HepG2 (cell line): ENCODE measurements around the gene SCYGR6. TPM values are rescaled to one million over a fixed set of nuclear protein-coding genes. Genes with fewer than 3 reads are reported as not detected.

Experiments used
- ATAC-seq: fragments of 200-7000 bp; cut with Tn5 transposase; 3 replicates; pipeline ENCODE4 v1.9.1; 2020; ENCODE audit warnings: mild to moderate bottlenecking, moderate library complexity
- BruUV-seq: library from RNA; stranded (reverse); fragments of 400-500 nt; replicated peaks from 2 replicates; lab custom pipeline; 2021; lab: Mats Ljungman, UMichigan
- CTCF ChIA-PET: fragments of 300-600 bp; formaldehyde crosslinking; extraction: SDS; loops from one replicate; lab custom pipeline; 2021; ENCODE audit warnings: low total read pairs, inconsistent platforms, low intra/inter-chr PET ratio; lab: Yijun Ruan, JAX
- POLR2A ChIA-PET: fragments of 350-600 bp; sonication (Branson Sonifier 250); formaldehyde crosslinking; loops from one replicate; lab custom pipeline; 2020; ENCODE audit warnings: antibody characterized with exemption, inconsistent platforms; lab: Yijun Ruan, JAX
- DNase-seq: peaks from one replicate; pipeline ENCODE4 v3.0.0-alpha.2; 2015; ENCODE audit warnings: low spot score
- FAIRE-seq: peaks from 3 replicates; lab custom pipeline; 2011; peaks lifted over from hg19 to GRCh38; lab: Jason Lieb, UNC
- H2AFZ ChIP-seq: one replicate; pipeline ENCODE4 v1.6.1; 2011; ENCODE audit warnings: low read length, inconsistent platforms
- H3K27ac ChIP-seq: fragments of 300-600 bp; 3 replicates; pipeline ENCODE4 v1.8.0; 2011; ENCODE audit warnings: mixed run types, mild to moderate bottlenecking, mixed read lengths, low read length, inconsistent platforms; ENCODE audit not compliant: insufficient read depth; ENCODE audit errors: extremely low read length
- H3K27me3 ChIP-seq, 2 experiments: fragments of 200-600 bp in 1 of 2; 2 replicates in 1 of 2; 3 replicates in 1 of 2; pipeline versions ENCODE4 v1.6.0 to v1.8.0; 2011; ENCODE audit warnings: low read length in 2 of 2, mild to moderate bottlenecking in 2 of 2, moderate library complexity in 2 of 2, inconsistent platforms in 1 of 2; ENCODE audit not compliant: insufficient read depth in 2 of 2, control insufficient read depth in 1 of 2
- H3K36me3 ChIP-seq, 2 experiments: fragments of 200-600 bp in 1 of 2; replicated peaks in 1 of 2; 2 replicates in 1 of 2; 3 replicates in 1 of 2; pipeline versions ENCODE4 v1.5.1 to v1.8.0; 2011; ENCODE audit warnings: low read length in 2 of 2, inconsistent platforms in 1 of 2; ENCODE audit not compliant: insufficient read depth in 2 of 2, control insufficient read depth in 1 of 2
- H3K4me1 ChIP-seq: 2 replicates; pipeline ENCODE4 v1.5.1; 2012; ENCODE audit warnings: low read length, inconsistent platforms; ENCODE audit not compliant: insufficient read depth
- H3K4me2 ChIP-seq: 2 replicates; pipeline ENCODE4 v1.6.0; 2011; ENCODE audit warnings: low read depth, low read length, inconsistent platforms
- H3K4me3 ChIP-seq, 3 experiments: fragments of 200-600 bp in 1 of 3; sonication (generic), shearing (Covaris generic) in 1 of 3; replicated peaks in 1 of 3; 2 replicates each; pipeline ENCODE4 v1.5.1; 2011 to 2016; ENCODE audit warnings: low read length in 3 of 3, inconsistent platforms in 2 of 3, low read depth in 2 of 3, mild to moderate bottlenecking in 2 of 3, control low read depth in 1 of 3, mixed read lengths in 1 of 3; ENCODE audit not compliant: insufficient read depth in 1 of 3
- H3K79me2 ChIP-seq: one replicate; pipeline ENCODE4 v1.6.1; 2011; ENCODE audit warnings: low read length, inconsistent platforms; ENCODE audit not compliant: insufficient read depth
- H3K9ac ChIP-seq: 2 replicates; pipeline ENCODE4 v1.6.0; 2011; ENCODE audit warnings: mild to moderate bottlenecking, low read depth, low read length, inconsistent platforms; ENCODE audit not compliant: insufficient read depth
- H3K9me3 ChIP-seq: 2 replicates; pipeline ENCODE4 v1.5.1; 2012; ENCODE audit warnings: mild to moderate bottlenecking, low read length
- H4K20me1 ChIP-seq: 2 replicates; pipeline ENCODE4 v1.6.0; 2011; ENCODE audit warnings: inconsistent platforms, mild to moderate bottlenecking, low read length, moderate library complexity; ENCODE audit not compliant: insufficient read depth
- AKAP8 ChIP-seq: sonication (generic); formaldehyde crosslinking; IDR thresholded peaks from 2 replicates; pipeline ENCODE4 v1.5.1; 2020; ENCODE audit warnings: mild to moderate bottlenecking, missing genetic modification reagents
- EZH2 ChIP-seq: conservative IDR thresholded peaks from 2 replicates; pipeline ENCODE4 v1.6.1; 2012; ENCODE audit warnings: mild to moderate bottlenecking, low read depth, low read length, moderate library complexity
- ZBTB20 ChIP-seq: sonication (generic); formaldehyde crosslinking; IDR thresholded peaks from 2 replicates; pipeline ENCODE4 v1.8.1; 2023; ENCODE audit warnings: missing genetic modification reagents, low read depth, mild to moderate bottlenecking, borderline replicate concordance
- ZNF235 ChIP-seq: sonication (generic); formaldehyde crosslinking; IDR thresholded peaks from 2 replicates; pipeline ENCODE4 v1.8.1; 2023; ENCODE audit warnings: mild to moderate bottlenecking, missing genetic modification reagents, borderline replicate concordance
- WGBS: methylation state at CpG from one replicate; pipeline ENCODE4 v1.1.6; 2017; ENCODE audit warnings: low lambda C conversion rate; 5-methylcytosine and 5-hydroxymethylcytosine counted together
- in situ Hi-C: cut with HindIII; loops from 2 replicates; pipeline ENCODE4 v1.10.0; 2017; ENCODE audit warnings: low pct_unique_long_range_greater_than_20kb; ENCODE audit not compliant: extremely low pct_ligation_motif_present
- intact Hi-C: fragments of 100-400 bp; cut with micrococcal nuclease; formaldehyde crosslinking; loops from one replicate; pipeline ENCODE4 v1.10.0; 2022; ENCODE audit not compliant: unreplicated experiment
- polyA plus RNA-seq, 8 experiments: library from polyadenylated mRNA; depleted of rRNA in 3 of 8; stranded (reverse) in 7 of 8; unstranded in 1 of 8; fragments of >200 nt; fragmentation: Illumina TruSeq in 4 of 8; extraction: Trizol in 4 of 8; gene quantifications; 2 replicates each; pipeline versions ENCODE4 v1.2.1 to v1.2.3, GENCODE V29; 2011 to 2016; ENCODE audit warnings: low read depth in 4 of 8, missing spikeins in 1 of 8, mixed read lengths in 1 of 8; ENCODE audit not compliant: insufficient read depth in 1 of 8
- total RNA-seq, 5 experiments: library from RNA; depleted of rRNA; stranded (reverse); fragments of >200 nt; fragmentation: Illumina TruSeq; extraction: Trizol; gene quantifications; 2 replicates each; pipeline ENCODE4 v1.2.3, GENCODE V29; 2016; ENCODE audit warnings: low read depth in 1 of 5
- TF ChIP-seq, protein P1 (sequence below), 2 experiments: fragments of 450-650 bp in 1 of 2; sonication (generic) in 1 of 2; formaldehyde crosslinking; IDR thresholded peaks; 2 replicates each; pipeline versions ENCODE4 v1.5.0 to v1.8.0; 2020 to 2022; ENCODE audit warnings: mild to moderate bottlenecking in 1 of 2, missing genetic modification reagents in 1 of 2

Gene SCYGR6
- total and polyA plus RNA-seq, 2 of the 13 experiments (the other 11 are each of a cell fraction or from before 2014, with no cell fraction given) = not detected

DNA sequence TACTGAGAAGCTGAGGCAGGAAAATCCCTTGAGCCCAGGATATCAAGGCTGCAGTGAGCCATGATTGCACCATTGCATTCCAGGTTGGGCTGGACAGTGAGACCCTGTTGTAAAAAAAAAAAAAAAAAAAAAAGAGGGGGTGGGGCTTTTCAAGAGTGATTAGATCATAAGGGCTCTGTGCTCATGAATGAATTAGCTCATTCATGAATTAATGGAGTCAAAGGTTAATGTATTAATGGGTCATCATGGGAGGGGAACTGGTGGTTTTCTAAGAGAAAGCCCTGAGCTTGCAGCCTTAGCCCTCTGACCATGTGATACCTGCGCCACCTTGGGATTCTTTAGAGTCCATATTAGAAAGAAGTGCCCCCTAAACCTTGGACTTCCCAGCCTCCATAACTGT, 11.3 kb downstream of the SCYGR6 start:
- FAIRE-seq = no peak
- H2AFZ ChIP-seq = no peak overlapping the region
- no peaks in the 10 kb centered on the region for H4K20me1 ChIP-seq
- peaks cover 0 to 11% of the 10 kb centered on the region in 2 experiments; a peak in 3 of 5 replicates for H3K27me3 ChIP-seq
- no peak overlapping the region for H3K27ac ChIP-seq
- intact Hi-C loops (no loop called here), in situ Hi-C loops (no loop called here)
- H3K4me1 ChIP-seq = peaks cover 15% of the 10 kb centered on the region
- 96% methylated on average over 1 of the region's 1 CpG for WGBS
- H3K9me3 ChIP-seq = no peaks in the 10 kb centered on the region
- ChIA-PET CTCF (no interaction called here), POLR2A (no interaction called here)
- BruUV-seq = no TSS peak
- H3K36me3 ChIP-seq = no peaks in the 10 kb centered on the region
- no peak overlapping the region for H3K4me2 ChIP-seq
- H3K9ac ChIP-seq = no peak overlapping the region
- H3K79me2 ChIP-seq = no peaks in the 10 kb centered on the region
- TF ChIP-seq ZNF235 (CRISPR knock-in tag) (no peak), ZBTB20 (CRISPR knock-in tag) (no peak), AKAP8 (no peak)
- TF ChIP-seq, protein P1, sequence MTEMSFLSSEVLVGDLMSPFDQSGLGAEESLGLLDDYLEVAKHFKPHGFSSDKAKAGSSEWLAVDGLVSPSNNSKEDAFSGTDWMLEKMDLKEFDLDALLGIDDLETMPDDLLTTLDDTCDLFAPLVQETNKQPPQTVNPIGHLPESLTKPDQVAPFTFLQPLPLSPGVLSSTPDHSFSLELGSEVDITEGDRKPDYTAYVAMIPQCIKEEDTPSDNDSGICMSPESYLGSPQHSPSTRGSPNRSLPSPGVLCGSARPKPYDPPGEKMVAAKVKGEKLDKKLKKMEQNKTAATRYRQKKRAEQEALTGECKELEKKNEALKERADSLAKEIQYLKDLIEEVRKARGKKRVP (CRISPR knock-in tag; IDR thresholded peaks at IDR 0.05) = no peak
- no peak for ATAC-seq
- DNase-seq = peak; percentile 21
- H3K4me3 ChIP-seq = no peak overlapping the region

- 78% methylated on average over 7 of the region's 7 CpGs for WGBS
- peaks cover 14% of the 10 kb centered on the region for H3K4me1 ChIP-seq
- CTCF ChIA-PET = no interaction called here
- no peak overlapping the region for H3K4me2 ChIP-seq
- POLR2A ChIA-PET = no interaction called here
- in situ Hi-C loops = no loop called here
- H3K4me3 ChIP-seq = no peak overlapping the region
- no peaks in the 10 kb centered on the region for H4K20me1 ChIP-seq
- no TSS peak for BruUV-seq
- TF ChIP-seq EZH2 = no peak
- TF ChIP-seq, all 625 proteins: peak for 0
- H3K9ac ChIP-seq = no peak overlapping the region
- ATAC-seq (no peak), DNase-seq (no peak), FAIRE-seq (no peak)
- H3K9me3 ChIP-seq = no peaks in the 10 kb centered on the region
- no peaks in the 10 kb centered on the region for H3K27me3 ChIP-seq
- H3K36me3 ChIP-seq = no peaks in the 10 kb centered on the region
- H2AFZ ChIP-seq = no peak overlapping the region
- intact Hi-C loops = no loop called here
- no peaks in the 10 kb centered on the region for H3K79me2 ChIP-seq
- no peak overlapping the region for H3K27ac ChIP-seq
Measured at GRCh38 chr2:227710986-227711385, 13.6 kb downstream of the SCYGR6 start.
